K562 (cell line): Measurements from ENCODE around the gene GARIN1A. TPM values are rescaled to one million over a fixed set of nuclear protein-coding genes. Genes with fewer than 3 reads are reported as not detected.
A peak's percentile ranks its signal among the peaks of the same experiment; 100 is the strongest.

Experiments used
- ATAC-seq: fragments of 200-7000 bp; cut with Tn5 transposase; 3 replicates; pipeline ENCODE4 v1.9.1; 2020; ENCODE audit warnings: moderate library complexity
- BruUV-seq: library from RNA; stranded (reverse); fragments of 400-500 nt; replicated peaks from 2 replicates; lab custom pipeline; 2021; lab: Mats Ljungman, UMichigan
- CTCF ChIA-PET: fragments of 300-600 bp; formaldehyde crosslinking; extraction: SDS; loops from one replicate; lab custom pipeline; 2021; ENCODE audit warnings: low intra/inter-chr PET ratio; lab: Yijun Ruan, JAX
- POLR2A ChIA-PET: fragments of 300-600, 350-650 bp; sonication (Branson Sonifier 250); formaldehyde crosslinking; extraction: SDS; loops from one replicate; lab custom pipeline; 2021; ENCODE audit warnings: antibody characterized with exemption, inconsistent platforms; lab: Yijun Ruan, JAX
- DNase-seq, 4 experiments: peaks; one replicate each; pipeline versions ENCODE4 v3.0.0 to v3.0.0-alpha.2; 2011 to 2018; ENCODE audit warnings: low spot score in 3 of 4, mixed read lengths in 3 of 4; ENCODE audit errors: extremely low read depth in 1 of 4
- FAIRE-seq: peaks from 2 replicates; lab custom pipeline; 2011; peaks lifted over from hg19 to GRCh38; lab: Jason Lieb, UNC
- H2AFZ ChIP-seq: 2 replicates; pipeline ENCODE4 v1.6.0; 2011; ENCODE audit warnings: low read depth, low read length, control low read depth, inconsistent platforms
- H3K27ac ChIP-seq: fragments of 200-600 bp; 3 replicates; pipeline ENCODE4 v1.8.0; 2011; ENCODE audit warnings: low read depth, mild to moderate bottlenecking, control low read depth, inconsistent platforms, low read length, moderate library complexity, mixed read lengths; ENCODE audit errors: extremely low read depth
- H3K27me3 ChIP-seq, 2 experiments: fragments of 300-600 bp in 1 of 2; 2 replicates in 1 of 2; 3 replicates in 1 of 2; pipeline versions ENCODE4 v1.6.0 to v1.8.0; 2011; ENCODE audit warnings: inconsistent platforms in 2 of 2, low read length in 2 of 2, mild to moderate bottlenecking in 1 of 2, mixed read lengths in 1 of 2, moderate library complexity in 1 of 2; ENCODE audit not compliant: control insufficient read depth in 2 of 2, insufficient read depth in 2 of 2
- H3K36me3 ChIP-seq: fragments of 300-600 bp; 3 replicates; pipeline ENCODE4 v1.8.0; 2011; ENCODE audit warnings: mild to moderate bottlenecking, low read length, inconsistent platforms; ENCODE audit not compliant: control insufficient read depth, insufficient read depth
- H3K4me1 ChIP-seq, 2 experiments: fragments of 200-600 bp in 1 of 2; replicated peaks in 1 of 2; 2 replicates in 1 of 2; 3 replicates in 1 of 2; pipeline versions ENCODE4 v1.5.1 to v1.8.0; 2011; ENCODE audit warnings: inconsistent platforms in 2 of 2, low read length in 2 of 2, mild to moderate bottlenecking in 1 of 2, mixed read lengths in 1 of 2, moderate library complexity in 1 of 2; ENCODE audit not compliant: control insufficient read depth in 2 of 2, insufficient read depth in 2 of 2
- H3K4me2 ChIP-seq: 2 replicates; pipeline ENCODE4 v1.6.1; 2011; ENCODE audit warnings: low read length, control low read depth, inconsistent platforms, mixed read lengths; ENCODE audit not compliant: insufficient read depth
- H3K4me3 ChIP-seq: fragments of 200-600 bp; sonication (generic), shearing (Covaris generic); 2 replicates; pipeline ENCODE4 v1.5.1; 2016; ENCODE audit warnings: control low read depth, inconsistent platforms
- H3K79me2 ChIP-seq: fragments of 200-600 bp; 3 replicates; pipeline ENCODE4 v1.8.0; 2011; ENCODE audit warnings: low read length, inconsistent platforms; ENCODE audit not compliant: control insufficient read depth, insufficient read depth
- H3K9ac ChIP-seq, 2 experiments: 2 replicates each; pipeline versions ENCODE4 v1.6.0 to v1.6.1; 2011; ENCODE audit warnings: low read depth in 2 of 2, low read length in 2 of 2, control low read depth in 1 of 2, inconsistent platforms in 1 of 2, mild to moderate bottlenecking in 1 of 2, mixed read lengths in 1 of 2; ENCODE audit not compliant: insufficient read depth in 1 of 2
- H3K9me1 ChIP-seq: one replicate; pipeline ENCODE4 v1.6.0; 2011; ENCODE audit warnings: inconsistent platforms, mild to moderate bottlenecking, low read length, moderate library complexity; ENCODE audit not compliant: control insufficient read depth, insufficient read depth
- H3K9me3 ChIP-seq: replicated peaks from 2 replicates; pipeline ENCODE4 v1.5.1; 2011; ENCODE audit warnings: low read depth, low read length, inconsistent platforms; ENCODE audit not compliant: control insufficient read depth, insufficient read depth
- H4K20me1 ChIP-seq: replicated peaks from 2 replicates; pipeline ENCODE4 v1.6.1; 2011; ENCODE audit warnings: low read length, inconsistent platforms, mixed read lengths; ENCODE audit not compliant: control insufficient read depth, insufficient read depth
- CBX2 ChIP-seq: fragments of 200-600 bp; sonication (generic); IDR thresholded peaks from one replicate; pipeline ENCODE4 v1.6.1; 2012; ENCODE audit warnings: mild to moderate bottlenecking, low read length, inconsistent platforms; ENCODE audit not compliant: insufficient read depth, poor library complexity, severe bottlenecking
- KLF16 ChIP-seq: IDR thresholded peaks from 2 replicates; pipeline ENCODE4 v1.6.1; 2016; ENCODE audit warnings: antibody characterized with exemption
- RHOXF2B ChIP-seq: fragments of 250-450 bp; sonication (Bioruptor Pico); conservative IDR thresholded peaks from 2 replicates; pipeline ENCODE4 v1.5.1; 2021
- WGBS: fragments of 100-300 bp; shearing (Covaris generic); methylation state at CpG from one replicate; pipeline ENCODE4 v1.1.6; 2016; ENCODE audit warnings: low coverage, mixed read lengths; ENCODE audit not compliant: insufficient coverage; ENCODE audit errors: missing lambda C conversion rate; 5-methylcytosine and 5-hydroxymethylcytosine counted together
- in situ Hi-C: fragments of 300-500 bp; cut with MboI; formaldehyde crosslinking; loops from 4 replicates; pipeline ENCODE4 v1.15.0; 2018; ENCODE audit warnings: inconsistent platforms, mixed read lengths
- intact Hi-C: fragments of 100-400 bp; cut with micrococcal nuclease; formaldehyde crosslinking; loops from 2 replicates; pipeline ENCODE4 v1.14.2; 2022
- polyA plus RNA-seq, 8 experiments: library from polyadenylated mRNA; depleted of rRNA in 4 of 8; stranded (reverse) in 5 of 8; unstranded in 3 of 8; fragments of >200 nt; fragmentation: Nextera tagmentation in 2 of 8; fragmentation: Illumina TruSeq in 1 of 8; extraction: Ambion mirVana in 2 of 8; extraction: Trizol in 1 of 8; gene quantifications; 2 replicates each; pipeline versions ENCODE4 v1.2.1 to v1.2.3, GENCODE V29; 2011 to 2014; ENCODE audit warnings: inconsistent platforms in 1 of 8, missing spikeins in 1 of 8
- total RNA-seq, 7 experiments: library from RNA; depleted of rRNA in 6 of 7; stranded (reverse); fragments of >200 nt in 6 of 7; fragmentation: Illumina TruSeq in 2 of 7; extraction: Trizol in 2 of 7; gene quantifications; 2 replicates each; pipeline versions ENCODE4 v1.2.1 to v1.2.3, GENCODE V29; 2011 to 2021; ENCODE audit warnings: low replicate concordance in 1 of 7
- TF ChIP-seq, protein P1 (sequence below): fragments of 450-650 bp; IDR thresholded peaks from 2 replicates; pipeline ENCODE4 v1.6.1; 2016; ENCODE audit warnings: mild to moderate bottlenecking, moderate library complexity
- TF ChIP-seq, protein P2 (sequence below): sonication (generic); formaldehyde crosslinking; IDR thresholded peaks from 2 replicates; pipeline ENCODE4 v1.8.0; 2022; ENCODE audit warnings: missing genetic modification reagents, mild to moderate bottlenecking, borderline replicate concordance
- TF ChIP-seq, protein P3 (sequence below): sonication (generic); formaldehyde crosslinking; IDR thresholded peaks from 2 replicates; pipeline ENCODE4 v1.9.0; 2022; ENCODE audit warnings: mild to moderate bottlenecking, missing genetic modification reagents

GARIN1A gene
- total and polyA plus RNA-seq, 9 of the 15 experiments (the other 6 are each of a cell fraction or from before 2014, with no cell fraction given): 0.01 to 0.41 (median 0.04) TPM; not detected in 3

DNA sequence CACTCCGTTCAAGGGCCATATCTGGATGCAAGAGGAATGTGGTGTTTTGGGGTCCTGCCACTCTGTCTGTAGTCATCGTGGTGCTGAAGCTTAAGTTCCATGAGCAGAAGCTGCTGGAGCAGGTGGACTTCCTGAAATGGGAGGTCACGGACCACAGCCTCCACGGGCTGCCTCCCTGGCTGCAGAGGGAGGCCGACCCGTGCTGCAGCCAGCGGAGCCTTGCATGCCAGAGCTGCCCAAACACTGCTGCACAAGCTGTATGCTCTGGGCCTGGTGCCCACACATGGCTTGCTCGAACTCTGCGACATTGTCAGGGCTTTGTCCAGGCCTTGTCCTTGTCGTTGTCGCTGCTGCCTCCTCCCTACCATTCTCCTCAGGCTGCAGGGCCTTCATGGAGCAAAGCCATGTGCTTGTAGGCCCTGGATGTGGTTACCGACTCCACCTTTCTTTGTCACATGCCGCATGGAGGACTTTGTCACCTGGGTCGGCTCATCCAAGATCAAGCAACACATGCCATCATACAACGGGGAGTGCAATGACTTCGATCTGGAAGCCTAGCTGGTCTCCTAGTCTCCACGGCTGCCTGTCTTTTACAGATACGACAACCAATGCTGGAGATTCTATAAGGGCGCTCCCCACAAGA, 21.4 kb downstream of the GARIN1A start:
- 48% methylated on average over 19 of the region's 19 CpGs for WGBS
- DNase-seq (no peak), ATAC-seq (no peak), FAIRE-seq (no peak)
- ChIA-PET CTCF (no interaction called here), POLR2A (interaction anchor here (0.8 to 2.0 kb wide), 4 partner anchors 11 to 54 kb away, joined by 3 to 6 read pairs (median 4); partner anchors contain the start of gene GARIN1A)
- H3K36me3 ChIP-seq: no peaks in the 10 kb centered on the region
- in situ Hi-C loops (no loop called here), intact Hi-C loops (no loop called here)
- BruUV-seq: no TSS peak
- H3K9ac ChIP-seq: peak overlapping the region in 1 of 2 experiments; percentile 66; a peak in 2 of 4 replicates
- H3K4me3 ChIP-seq: no peak overlapping the region
- H2AFZ ChIP-seq: peak overlapping the region; percentile 67
- no peaks in the 10 kb centered on the region for H3K79me2 ChIP-seq
- no peak overlapping the region for H3K4me2 ChIP-seq
- H3K9me3 ChIP-seq: no peaks in the 10 kb centered on the region
- no peaks in the 10 kb centered on the region for H4K20me1 ChIP-seq
- H3K9me1 ChIP-seq: no peaks in the 10 kb centered on the region
- H3K27ac ChIP-seq: no peak overlapping the region
- peaks cover 0 to 7% of the 10 kb centered on the region in 2 experiments; a peak in 2 of 5 replicates for H3K27me3 ChIP-seq
- peaks cover 5 to 22% of the 10 kb centered on the region in 2 experiments; a peak in 4 of 5 replicates for H3K4me1 ChIP-seq
- TF ChIP-seq KLF16 (no peak), RHOXF2B (CRISPR knock-in tag) (no peak), CBX2 (no peak)
- TF ChIP-seq, protein P1, sequence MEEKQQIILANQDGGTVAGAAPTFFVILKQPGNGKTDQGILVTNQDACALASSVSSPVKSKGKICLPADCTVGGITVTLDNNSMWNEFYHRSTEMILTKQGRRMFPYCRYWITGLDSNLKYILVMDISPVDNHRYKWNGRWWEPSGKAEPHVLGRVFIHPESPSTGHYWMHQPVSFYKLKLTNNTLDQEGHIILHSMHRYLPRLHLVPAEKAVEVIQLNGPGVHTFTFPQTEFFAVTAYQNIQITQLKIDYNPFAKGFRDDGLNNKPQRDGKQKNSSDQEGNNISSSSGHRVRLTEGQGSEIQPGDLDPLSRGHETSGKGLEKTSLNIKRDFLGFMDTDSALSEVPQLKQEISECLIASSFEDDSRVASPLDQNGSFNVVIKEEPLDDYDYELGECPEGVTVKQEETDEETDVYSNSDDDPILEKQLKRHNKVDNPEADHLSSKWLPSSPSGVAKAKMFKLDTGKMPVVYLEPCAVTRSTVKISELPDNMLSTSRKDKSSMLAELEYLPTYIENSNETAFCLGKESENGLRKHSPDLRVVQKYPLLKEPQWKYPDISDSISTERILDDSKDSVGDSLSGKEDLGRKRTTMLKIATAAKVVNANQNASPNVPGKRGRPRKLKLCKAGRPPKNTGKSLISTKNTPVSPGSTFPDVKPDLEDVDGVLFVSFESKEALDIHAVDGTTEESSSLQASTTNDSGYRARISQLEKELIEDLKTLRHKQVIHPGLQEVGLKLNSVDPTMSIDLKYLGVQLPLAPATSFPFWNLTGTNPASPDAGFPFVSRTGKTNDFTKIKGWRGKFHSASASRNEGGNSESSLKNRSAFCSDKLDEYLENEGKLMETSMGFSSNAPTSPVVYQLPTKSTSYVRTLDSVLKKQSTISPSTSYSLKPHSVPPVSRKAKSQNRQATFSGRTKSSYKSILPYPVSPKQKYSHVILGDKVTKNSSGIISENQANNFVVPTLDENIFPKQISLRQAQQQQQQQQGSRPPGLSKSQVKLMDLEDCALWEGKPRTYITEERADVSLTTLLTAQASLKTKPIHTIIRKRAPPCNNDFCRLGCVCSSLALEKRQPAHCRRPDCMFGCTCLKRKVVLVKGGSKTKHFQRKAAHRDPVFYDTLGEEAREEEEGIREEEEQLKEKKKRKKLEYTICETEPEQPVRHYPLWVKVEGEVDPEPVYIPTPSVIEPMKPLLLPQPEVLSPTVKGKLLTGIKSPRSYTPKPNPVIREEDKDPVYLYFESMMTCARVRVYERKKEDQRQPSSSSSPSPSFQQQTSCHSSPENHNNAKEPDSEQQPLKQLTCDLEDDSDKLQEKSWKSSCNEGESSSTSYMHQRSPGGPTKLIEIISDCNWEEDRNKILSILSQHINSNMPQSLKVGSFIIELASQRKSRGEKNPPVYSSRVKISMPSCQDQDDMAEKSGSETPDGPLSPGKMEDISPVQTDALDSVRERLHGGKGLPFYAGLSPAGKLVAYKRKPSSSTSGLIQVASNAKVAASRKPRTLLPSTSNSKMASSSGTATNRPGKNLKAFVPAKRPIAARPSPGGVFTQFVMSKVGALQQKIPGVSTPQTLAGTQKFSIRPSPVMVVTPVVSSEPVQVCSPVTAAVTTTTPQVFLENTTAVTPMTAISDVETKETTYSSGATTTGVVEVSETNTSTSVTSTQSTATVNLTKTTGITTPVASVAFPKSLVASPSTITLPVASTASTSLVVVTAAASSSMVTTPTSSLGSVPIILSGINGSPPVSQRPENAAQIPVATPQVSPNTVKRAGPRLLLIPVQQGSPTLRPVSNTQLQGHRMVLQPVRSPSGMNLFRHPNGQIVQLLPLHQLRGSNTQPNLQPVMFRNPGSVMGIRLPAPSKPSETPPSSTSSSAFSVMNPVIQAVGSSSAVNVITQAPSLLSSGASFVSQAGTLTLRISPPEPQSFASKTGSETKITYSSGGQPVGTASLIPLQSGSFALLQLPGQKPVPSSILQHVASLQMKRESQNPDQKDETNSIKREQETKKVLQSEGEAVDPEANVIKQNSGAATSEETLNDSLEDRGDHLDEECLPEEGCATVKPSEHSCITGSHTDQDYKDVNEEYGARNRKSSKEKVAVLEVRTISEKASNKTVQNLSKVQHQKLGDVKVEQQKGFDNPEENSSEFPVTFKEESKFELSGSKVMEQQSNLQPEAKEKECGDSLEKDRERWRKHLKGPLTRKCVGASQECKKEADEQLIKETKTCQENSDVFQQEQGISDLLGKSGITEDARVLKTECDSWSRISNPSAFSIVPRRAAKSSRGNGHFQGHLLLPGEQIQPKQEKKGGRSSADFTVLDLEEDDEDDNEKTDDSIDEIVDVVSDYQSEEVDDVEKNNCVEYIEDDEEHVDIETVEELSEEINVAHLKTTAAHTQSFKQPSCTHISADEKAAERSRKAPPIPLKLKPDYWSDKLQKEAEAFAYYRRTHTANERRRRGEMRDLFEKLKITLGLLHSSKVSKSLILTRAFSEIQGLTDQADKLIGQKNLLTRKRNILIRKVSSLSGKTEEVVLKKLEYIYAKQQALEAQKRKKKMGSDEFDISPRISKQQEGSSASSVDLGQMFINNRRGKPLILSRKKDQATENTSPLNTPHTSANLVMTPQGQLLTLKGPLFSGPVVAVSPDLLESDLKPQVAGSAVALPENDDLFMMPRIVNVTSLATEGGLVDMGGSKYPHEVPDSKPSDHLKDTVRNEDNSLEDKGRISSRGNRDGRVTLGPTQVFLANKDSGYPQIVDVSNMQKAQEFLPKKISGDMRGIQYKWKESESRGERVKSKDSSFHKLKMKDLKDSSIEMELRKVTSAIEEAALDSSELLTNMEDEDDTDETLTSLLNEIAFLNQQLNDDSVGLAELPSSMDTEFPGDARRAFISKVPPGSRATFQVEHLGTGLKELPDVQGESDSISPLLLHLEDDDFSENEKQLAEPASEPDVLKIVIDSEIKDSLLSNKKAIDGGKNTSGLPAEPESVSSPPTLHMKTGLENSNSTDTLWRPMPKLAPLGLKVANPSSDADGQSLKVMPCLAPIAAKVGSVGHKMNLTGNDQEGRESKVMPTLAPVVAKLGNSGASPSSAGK: peak; percentile 72
- TF ChIP-seq, protein P2, sequence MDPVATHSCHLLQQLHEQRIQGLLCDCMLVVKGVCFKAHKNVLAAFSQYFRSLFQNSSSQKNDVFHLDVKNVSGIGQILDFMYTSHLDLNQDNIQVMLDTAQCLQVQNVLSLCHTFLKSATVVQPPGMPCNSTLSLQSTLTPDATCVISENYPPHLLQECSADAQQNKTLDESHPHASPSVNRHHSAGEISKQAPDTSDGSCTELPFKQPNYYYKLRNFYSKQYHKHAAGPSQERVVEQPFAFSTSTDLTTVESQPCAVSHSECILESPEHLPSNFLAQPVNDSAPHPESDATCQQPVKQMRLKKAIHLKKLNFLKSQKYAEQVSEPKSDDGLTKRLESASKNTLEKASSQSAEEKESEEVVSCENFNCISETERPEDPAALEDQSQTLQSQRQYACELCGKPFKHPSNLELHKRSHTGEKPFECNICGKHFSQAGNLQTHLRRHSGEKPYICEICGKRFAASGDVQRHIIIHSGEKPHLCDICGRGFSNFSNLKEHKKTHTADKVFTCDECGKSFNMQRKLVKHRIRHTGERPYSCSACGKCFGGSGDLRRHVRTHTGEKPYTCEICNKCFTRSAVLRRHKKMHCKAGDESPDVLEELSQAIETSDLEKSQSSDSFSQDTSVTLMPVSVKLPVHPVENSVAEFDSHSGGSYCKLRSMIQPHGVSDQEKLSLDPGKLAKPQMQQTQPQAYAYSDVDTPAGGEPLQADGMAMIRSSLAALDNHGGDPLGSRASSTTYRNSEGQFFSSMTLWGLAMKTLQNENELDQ (CRISPR knock-in tag): no peak
- TF ChIP-seq, protein P3, sequence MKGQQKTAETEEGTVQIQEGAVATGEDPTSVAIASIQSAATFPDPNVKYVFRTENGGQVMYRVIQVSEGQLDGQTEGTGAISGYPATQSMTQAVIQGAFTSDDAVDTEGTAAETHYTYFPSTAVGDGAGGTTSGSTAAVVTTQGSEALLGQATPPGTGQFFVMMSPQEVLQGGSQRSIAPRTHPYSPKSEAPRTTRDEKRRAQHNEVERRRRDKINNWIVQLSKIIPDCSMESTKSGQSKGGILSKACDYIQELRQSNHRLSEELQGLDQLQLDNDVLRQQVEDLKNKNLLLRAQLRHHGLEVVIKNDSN (CRISPR knock-in tag): 0 out of 2 replicates have a peak, but pooled peaks have one; percentile 6
